Adipocyte (in vitro differentiated cells): Measurements from ENCODE around the gene STK4.
A peak's percentile ranks its signal among the peaks of the same experiment; 100 is the strongest.

Experiments
- DNase-seq: peaks from one replicate; pipeline ENCODE4 v3.0.0-alpha.2; 2015; ENCODE audit warnings: low read depth
- H3K27me3 ChIP-seq: replicated peaks from 2 replicates; pipeline ENCODE4 v1.7.0; 2013; ENCODE audit warnings: mild to moderate bottlenecking, low read length, moderate library complexity; ENCODE audit not compliant: control insufficient read depth, insufficient read depth
- H3K36me3 ChIP-seq: 2 replicates; pipeline ENCODE4 v1.7.0; 2013; ENCODE audit warnings: low read length, mild to moderate bottlenecking, moderate library complexity; ENCODE audit not compliant: control insufficient read depth, insufficient read depth, severe bottlenecking
- H3K4me1 ChIP-seq: 2 replicates; pipeline ENCODE4 v1.7.0; 2013; ENCODE audit warnings: mild to moderate bottlenecking, low read length, moderate library complexity; ENCODE audit not compliant: control insufficient read depth, insufficient read depth
- H3K4me3 ChIP-seq: 2 replicates; pipeline ENCODE4 v1.7.0; 2013; ENCODE audit warnings: mild to moderate bottlenecking, low read length, moderate library complexity
- H3K9ac ChIP-seq: 2 replicates; pipeline ENCODE4 v1.7.0; 2013; ENCODE audit warnings: mild to moderate bottlenecking, low read length, moderate library complexity
- H3K9me3 ChIP-seq: 2 replicates; pipeline ENCODE4 v1.7.0; 2013; ENCODE audit warnings: mild to moderate bottlenecking, low read length, moderate library complexity; ENCODE audit not compliant: control insufficient read depth

The STK4 gene

DNA sequence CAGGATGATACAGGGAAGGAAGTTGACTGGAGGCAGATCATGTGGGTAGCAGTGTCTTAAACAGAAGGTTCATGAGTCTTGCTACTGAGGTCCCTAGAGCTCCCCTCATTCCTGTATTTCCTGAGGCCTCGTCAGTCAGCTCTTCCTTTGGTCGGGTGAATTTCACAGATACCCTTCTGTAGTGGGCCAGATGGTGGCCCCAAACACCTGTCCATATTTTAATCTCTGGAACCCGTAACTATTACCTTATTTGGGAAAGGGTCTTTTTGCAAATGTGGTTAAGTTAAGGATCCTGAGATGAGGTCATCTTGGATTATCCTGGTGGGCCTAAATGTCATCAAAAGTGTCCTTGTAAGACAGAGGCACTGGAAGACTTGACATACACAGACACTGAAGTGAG is 125.1 kb downstream of the STK4 start:
- peaks cover 5% of the 10 kb centered on the region for H3K27me3 ChIP-seq
- no peaks in the 10 kb centered on the region for H3K36me3 ChIP-seq
- no peak overlapping the region for H3K4me3 ChIP-seq
- no peak for DNase-seq
- H3K9ac ChIP-seq, result no peak overlapping the region
- peaks cover 11% of the 10 kb centered on the region for H3K4me1 ChIP-seq
- H3K9me3 ChIP-seq, result no peaks in the 10 kb centered on the region

DNA sequence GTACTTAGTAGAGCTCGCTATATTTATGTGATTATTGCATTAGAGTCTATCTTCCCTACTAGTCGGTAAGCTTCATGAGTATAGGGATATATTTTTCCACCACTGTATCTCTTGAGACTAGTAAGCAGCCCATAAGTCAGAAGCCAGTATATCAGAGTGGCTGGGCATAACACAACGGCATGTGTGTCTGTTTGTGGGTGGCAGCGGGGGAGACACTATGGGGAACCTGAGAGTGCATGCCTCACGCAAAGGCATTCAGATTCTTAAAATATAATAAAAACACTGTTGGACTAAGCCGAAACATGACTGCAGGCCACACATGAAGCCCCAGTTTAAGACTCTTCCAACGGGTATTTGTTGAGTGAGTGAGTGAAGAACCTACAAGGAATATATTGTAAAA is 126.6 kb downstream of the STK4 start:
- no peak for DNase-seq
- H3K4me1 ChIP-seq, result peaks cover 5% of the 10 kb centered on the region
- H3K9me3 ChIP-seq, result no peaks in the 10 kb centered on the region
- peaks cover 20% of the 10 kb centered on the region for H3K27me3 ChIP-seq
- H3K36me3 ChIP-seq, result no peaks in the 10 kb centered on the region
- H3K9ac ChIP-seq, result no peak overlapping the region
- no peak overlapping the region for H3K4me3 ChIP-seq

DNA sequence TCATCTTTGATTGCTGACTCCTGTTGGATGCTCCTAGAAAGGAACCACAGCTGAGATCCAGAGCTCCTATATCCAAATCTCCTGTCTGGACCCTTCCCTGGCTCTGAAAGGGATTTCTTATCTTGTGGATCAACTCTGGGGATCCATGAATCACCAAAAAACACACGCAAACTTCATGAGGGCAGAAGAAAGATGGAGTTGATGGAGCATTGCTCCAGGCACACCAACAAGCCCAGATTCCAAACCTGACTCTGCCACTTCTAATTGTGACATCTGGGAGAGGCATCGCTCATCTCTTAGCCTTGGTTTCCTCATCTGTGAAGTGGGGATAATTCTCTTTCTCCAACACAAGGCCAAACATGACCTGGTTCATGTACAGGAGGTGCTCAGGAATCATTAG is 127.9 kb downstream of the STK4 start:
- Histone ChIP-seq H3K4me1 (peaks cover 3% of the 10 kb centered on the region), H3K27me3 (peaks cover 33% of the 10 kb centered on the region), H3K9me3 (no peaks in the 10 kb centered on the region), H3K9ac (no peak overlapping the region), H3K4me3 (no peak overlapping the region), H3K36me3 (no peaks in the 10 kb centered on the region)
- DNase-seq, result no peak

DNA sequence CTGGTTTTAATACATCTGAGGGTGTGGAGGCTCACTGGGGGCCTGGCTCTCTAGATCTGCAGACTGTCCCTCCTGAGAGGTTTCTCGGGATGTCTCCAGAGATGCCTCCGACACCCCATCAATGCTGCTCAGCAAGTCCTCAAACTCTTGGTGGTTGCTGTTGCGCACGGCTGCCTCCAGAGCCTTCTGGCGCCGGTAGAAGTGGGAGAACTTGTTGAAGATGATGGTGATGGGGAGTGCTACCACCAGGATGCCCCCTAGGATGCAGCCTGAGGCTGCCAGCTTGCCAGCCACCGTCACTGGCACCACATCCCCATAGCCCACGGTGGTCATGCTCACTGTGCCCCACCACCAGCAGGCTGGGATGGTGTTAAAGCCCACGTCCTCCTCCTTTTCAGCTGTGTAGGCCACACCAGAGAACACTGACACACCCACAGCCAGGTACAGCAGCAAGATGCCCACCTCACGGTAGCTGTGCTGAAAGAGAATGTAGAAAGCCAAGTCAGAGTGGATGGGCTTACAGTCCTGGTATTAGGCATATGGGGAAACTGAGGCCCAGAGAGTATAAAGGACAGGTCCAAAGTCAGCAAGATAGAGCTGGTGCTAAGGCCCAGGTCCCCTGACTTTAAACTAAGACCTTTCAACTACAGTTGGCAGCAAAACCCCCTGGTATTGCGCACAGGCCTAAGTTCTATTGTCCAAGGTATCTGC is 128.7 kb downstream of the STK4 start:
- no peak overlapping the region for H3K9ac ChIP-seq
- DNase-seq, result no peak
- no peak overlapping the region for H3K4me3 ChIP-seq
- no peaks in the 10 kb centered on the region for H3K9me3 ChIP-seq
- H3K27me3 ChIP-seq, result peaks cover 41% of the 10 kb centered on the region
- H3K4me1 ChIP-seq, result peaks cover 3% of the 10 kb centered on the region
- H3K36me3 ChIP-seq, result no peaks in the 10 kb centered on the region

GRCh38 chr20:45095805-45096238 is 129.5 kb downstream of the STK4 start:
- Histone ChIP-seq H3K36me3 (no peaks in the 10 kb centered on the region), H3K4me3 (no peak overlapping the region), H3K9me3 (no peaks in the 10 kb centered on the region), H3K4me1 (peaks cover 3% of the 10 kb centered on the region), H3K27me3 (peaks cover 48% of the 10 kb centered on the region), H3K9ac (no peak overlapping the region)
- peak; percentile 90 for DNase-seq

- Histone ChIP-seq H3K4me3 (no peak overlapping the region), H3K27me3 (peaks cover 48% of the 10 kb centered on the region), H3K9me3 (no peaks in the 10 kb centered on the region), H3K36me3 (no peaks in the 10 kb centered on the region), H3K9ac (no peak overlapping the region), H3K4me1 (peaks cover 3% of the 10 kb centered on the region)
- no peak for DNase-seq
Measured at GRCh38 chr20:45096781-45097180, 130.5 kb downstream of the STK4 start.

GRCh38 chr20:45097485-45098102 is 131.3 kb downstream of the STK4 start:
- DNase-seq, result no peak
- Histone ChIP-seq H3K27me3 (peaks cover 48% of the 10 kb centered on the region), H3K36me3 (no peaks in the 10 kb centered on the region), H3K9ac (no peak overlapping the region), H3K9me3 (no peaks in the 10 kb centered on the region), H3K4me1 (peaks cover 3% of the 10 kb centered on the region), H3K4me3 (peak overlapping the region; percentile 59)

- H3K4me3 ChIP-seq, result peak overlapping the region; percentile 59
- no peak overlapping the region for H3K9ac ChIP-seq
- H3K36me3 ChIP-seq, result no peaks in the 10 kb centered on the region
- peak; percentile 51 for DNase-seq
- H3K27me3 ChIP-seq, result peaks cover 48% of the 10 kb centered on the region
- H3K4me1 ChIP-seq, result peaks cover 3% of the 10 kb centered on the region
- H3K9me3 ChIP-seq, result no peaks in the 10 kb centered on the region
Measured at GRCh38 chr20:45098103-45098773, 131.9 kb downstream of the STK4 start.

DNA sequence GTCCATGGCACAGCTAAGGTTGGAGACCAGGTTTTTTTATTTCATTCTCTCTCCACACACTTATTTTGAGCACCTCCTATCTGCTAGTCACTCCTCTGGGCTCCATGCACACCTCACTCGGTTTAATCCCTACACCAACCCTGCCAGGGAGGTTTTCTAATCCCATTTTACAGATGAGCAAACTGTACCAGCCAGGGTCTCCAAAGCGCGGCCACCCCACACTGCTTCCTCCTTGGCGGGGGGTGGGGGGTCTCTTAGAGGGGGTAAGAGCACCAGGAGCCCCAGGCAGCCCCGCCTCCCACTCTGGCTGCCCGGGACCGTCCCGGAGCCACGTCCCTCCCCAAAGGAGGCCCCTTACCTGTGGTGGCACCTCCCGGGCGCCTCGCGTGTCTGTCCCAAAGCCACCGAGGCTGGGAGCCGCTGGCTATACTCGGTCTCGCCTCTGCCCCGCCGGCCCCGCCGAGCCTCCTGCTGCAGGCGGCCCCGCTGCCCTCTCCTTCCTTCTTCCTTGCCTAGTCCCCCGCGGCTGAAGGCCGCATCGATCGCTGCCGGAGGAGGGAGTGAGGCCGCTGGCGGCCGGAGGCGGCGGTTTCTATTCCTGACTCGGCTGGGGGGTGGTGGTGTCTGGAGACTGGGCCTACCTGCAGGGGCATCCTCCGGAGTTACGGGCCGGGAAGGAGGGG is 134.4 kb downstream of the STK4 start, which contains the start of gene KCNS1:
Gene KCNS1, minus strand, starts transcription at position 565 of the 683 bp plus-strand sequence. CDS start 1,891 bp downstream, outside the sequence.
- Histone ChIP-seq H3K36me3 (no peaks in the 10 kb centered on the region), H3K4me1 (peaks cover 3% of the 10 kb centered on the region), H3K4me3 (no peak within 1 kb of the TSS), H3K9ac (no peak within 1 kb of the TSS), H3K9me3 (peaks cover 2% of the 10 kb centered on the region), H3K27me3 (peaks cover 48% of the 10 kb centered on the region)
- no peak for DNase-seq

DNA sequence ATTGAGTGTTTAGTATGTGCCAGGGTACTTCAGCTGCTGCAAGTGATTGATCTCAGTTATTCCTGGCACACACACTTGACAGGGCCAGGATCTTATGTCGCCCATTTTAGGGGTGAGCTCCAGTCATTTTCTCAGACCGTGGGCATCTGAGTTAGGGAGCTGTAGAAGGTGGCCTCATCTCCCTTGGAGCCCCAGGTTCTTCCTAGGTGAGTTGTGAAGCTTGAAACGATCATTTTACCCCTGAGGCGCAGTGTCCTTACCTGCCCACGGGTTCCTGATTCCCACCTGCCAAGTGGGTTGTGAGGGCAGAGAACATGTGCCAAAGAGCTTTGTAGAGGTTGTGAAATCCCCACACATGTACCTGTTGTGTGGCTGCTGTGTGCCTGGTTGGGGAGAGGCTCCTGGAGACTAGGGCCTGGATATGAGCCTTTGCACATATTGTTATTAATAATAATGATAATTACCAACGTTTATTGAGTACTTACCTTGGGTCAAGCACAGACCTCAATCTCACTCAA is 135.1 kb downstream of the STK4 start:
- peaks cover 2% of the 10 kb centered on the region for H3K9me3 ChIP-seq
- DNase-seq, result no peak
- no peaks in the 10 kb centered on the region for H3K36me3 ChIP-seq
- H3K4me1 ChIP-seq, result peaks cover 3% of the 10 kb centered on the region
- H3K27me3 ChIP-seq, result peaks cover 45% of the 10 kb centered on the region
- H3K9ac ChIP-seq, result no peak overlapping the region
- no peak overlapping the region for H3K4me3 ChIP-seq

DNA sequence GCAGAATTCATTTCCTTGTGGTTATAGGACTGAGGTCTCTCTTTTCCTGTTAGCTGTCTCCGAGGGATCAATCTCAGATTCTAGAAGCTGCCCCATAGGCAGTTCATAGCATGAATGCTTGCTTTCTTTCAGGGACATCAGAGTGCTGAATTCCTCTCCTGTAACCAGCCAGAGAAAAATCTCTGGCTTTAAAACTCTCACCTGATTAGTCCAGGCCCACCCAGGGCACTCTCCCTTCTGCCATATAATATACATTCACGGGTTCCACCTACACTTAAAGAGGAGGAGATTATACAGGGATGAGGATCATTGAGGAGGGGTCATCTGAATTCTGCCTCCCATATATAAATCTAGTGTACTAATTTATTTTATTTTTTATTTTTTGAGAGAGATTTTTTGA is 136.8 kb downstream of the STK4 start:
- Histone ChIP-seq H3K27me3 (peaks cover 34% of the 10 kb centered on the region), H3K36me3 (no peaks in the 10 kb centered on the region), H3K9ac (no peak overlapping the region), H3K9me3 (peaks cover 2% of the 10 kb centered on the region), H3K4me1 (peaks cover 1% of the 10 kb centered on the region), H3K4me3 (no peak overlapping the region)
- DNase-seq, result no peak
